ENCODE results near the gene TAS2R41.
"Not testable (repeated sequence)": the region's sequence is repeated elsewhere in the genome, so short reads cannot be mapped to it uniquely, and the experiment has no call there.

The TAS2R41 gene

DNA sequence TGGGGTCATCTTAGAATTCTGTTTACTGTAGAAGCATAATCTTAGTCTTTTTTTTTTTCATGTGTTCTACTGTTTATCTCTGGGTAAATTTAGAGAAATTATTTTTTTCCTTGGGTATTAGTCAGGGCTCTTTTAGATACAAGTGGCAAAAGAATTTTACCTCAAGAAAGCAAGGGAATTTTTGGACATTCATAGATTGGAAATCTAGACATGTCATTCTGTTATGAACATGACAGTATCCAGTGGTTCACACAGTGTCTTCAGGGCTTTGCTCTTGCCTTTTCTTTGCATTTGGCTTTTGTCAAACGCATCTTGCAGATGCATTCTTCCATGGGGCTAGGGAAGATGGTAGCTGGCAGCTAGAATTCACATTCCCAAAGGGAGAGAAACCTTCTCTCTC, 13.7 kb upstream of the TAS2R41 start:
- TF ChIP-seq, protein P1, sequence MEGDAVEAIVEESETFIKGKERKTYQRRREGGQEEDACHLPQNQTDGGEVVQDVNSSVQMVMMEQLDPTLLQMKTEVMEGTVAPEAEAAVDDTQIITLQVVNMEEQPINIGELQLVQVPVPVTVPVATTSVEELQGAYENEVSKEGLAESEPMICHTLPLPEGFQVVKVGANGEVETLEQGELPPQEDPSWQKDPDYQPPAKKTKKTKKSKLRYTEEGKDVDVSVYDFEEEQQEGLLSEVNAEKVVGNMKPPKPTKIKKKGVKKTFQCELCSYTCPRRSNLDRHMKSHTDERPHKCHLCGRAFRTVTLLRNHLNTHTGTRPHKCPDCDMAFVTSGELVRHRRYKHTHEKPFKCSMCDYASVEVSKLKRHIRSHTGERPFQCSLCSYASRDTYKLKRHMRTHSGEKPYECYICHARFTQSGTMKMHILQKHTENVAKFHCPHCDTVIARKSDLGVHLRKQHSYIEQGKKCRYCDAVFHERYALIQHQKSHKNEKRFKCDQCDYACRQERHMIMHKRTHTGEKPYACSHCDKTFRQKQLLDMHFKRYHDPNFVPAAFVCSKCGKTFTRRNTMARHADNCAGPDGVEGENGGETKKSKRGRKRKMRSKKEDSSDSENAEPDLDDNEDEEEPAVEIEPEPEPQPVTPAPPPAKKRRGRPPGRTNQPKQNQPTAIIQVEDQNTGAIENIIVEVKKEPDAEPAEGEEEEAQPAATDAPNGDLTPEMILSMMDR (conservative IDR thresholded peaks at IDR 0.05; ENCODE audit: low read depth, low read length): no peak
- Histone ChIP-seq H3K4me1 (ENCODE audit: low read depth, poor library complexity, severe bottlenecking) (no peaks in the 10 kb centered on the region), H2AFZ (ENCODE audit: low read depth) (no peak overlapping the region), H3K79me2 (ENCODE audit: insufficient read depth, low read depth) (no peaks in the 10 kb centered on the region), H3K27me3 (ENCODE audit: insufficient read depth, low read depth) (no peaks in the 10 kb centered on the region), H3K9ac (no peak overlapping the region), H3K36me3 (ENCODE audit: insufficient read depth) (no peaks in the 10 kb centered on the region), H4K20me1 (ENCODE audit: insufficient read depth) (no peaks in the 10 kb centered on the region), H3K4me3 (IDR thresholded peaks at IDR 0.05; ENCODE audit: insufficient read depth, low read depth, low read length) (no peak overlapping the region), H3K4me2 (no peak overlapping the region), H3K27ac (no peak overlapping the region)

DNA sequence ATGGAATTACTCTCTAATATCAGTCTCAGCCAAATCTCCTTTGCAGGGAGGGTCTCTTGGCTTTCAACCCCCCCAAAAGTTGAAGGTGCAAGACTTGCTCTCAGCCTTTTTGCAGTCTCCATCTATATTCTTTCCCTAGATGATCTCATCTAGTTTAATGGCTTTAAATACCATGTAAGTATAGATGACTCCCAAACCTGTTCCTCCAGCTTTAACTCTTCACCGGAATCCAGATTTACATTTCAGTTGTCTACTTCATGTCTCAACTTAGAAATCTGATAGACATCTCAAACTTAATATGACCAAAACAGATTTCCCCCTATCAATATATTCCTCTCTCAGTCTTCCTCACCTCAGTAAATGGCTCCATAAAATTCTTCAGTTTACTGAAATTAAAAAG, 9.9 kb upstream of the TAS2R41 start:
- H3K27ac ChIP-seq: no peak overlapping the region
- H3K36me3 ChIP-seq (ENCODE audit: insufficient read depth): no peaks in the 10 kb centered on the region
- no peak overlapping the region for H3K9ac ChIP-seq
- no peaks in the 10 kb centered on the region for H3K27me3 ChIP-seq (ENCODE audit: insufficient read depth, low read depth)
- no peaks in the 10 kb centered on the region for H3K79me2 ChIP-seq (ENCODE audit: insufficient read depth, low read depth)
- H4K20me1 ChIP-seq (ENCODE audit: insufficient read depth): no peaks in the 10 kb centered on the region
- H3K4me3 ChIP-seq (IDR thresholded peaks at IDR 0.05; ENCODE audit: insufficient read depth, low read depth, low read length): no peak overlapping the region
- TF ChIP-seq, protein P1 (conservative IDR thresholded peaks at IDR 0.05; ENCODE audit: low read depth, low read length): no peak
- H3K4me1 ChIP-seq (ENCODE audit: low read depth, poor library complexity, severe bottlenecking): no peaks in the 10 kb centered on the region
- no peak overlapping the region for H2AFZ ChIP-seq (ENCODE audit: low read depth)
- no peak overlapping the region for H3K4me2 ChIP-seq

DNA sequence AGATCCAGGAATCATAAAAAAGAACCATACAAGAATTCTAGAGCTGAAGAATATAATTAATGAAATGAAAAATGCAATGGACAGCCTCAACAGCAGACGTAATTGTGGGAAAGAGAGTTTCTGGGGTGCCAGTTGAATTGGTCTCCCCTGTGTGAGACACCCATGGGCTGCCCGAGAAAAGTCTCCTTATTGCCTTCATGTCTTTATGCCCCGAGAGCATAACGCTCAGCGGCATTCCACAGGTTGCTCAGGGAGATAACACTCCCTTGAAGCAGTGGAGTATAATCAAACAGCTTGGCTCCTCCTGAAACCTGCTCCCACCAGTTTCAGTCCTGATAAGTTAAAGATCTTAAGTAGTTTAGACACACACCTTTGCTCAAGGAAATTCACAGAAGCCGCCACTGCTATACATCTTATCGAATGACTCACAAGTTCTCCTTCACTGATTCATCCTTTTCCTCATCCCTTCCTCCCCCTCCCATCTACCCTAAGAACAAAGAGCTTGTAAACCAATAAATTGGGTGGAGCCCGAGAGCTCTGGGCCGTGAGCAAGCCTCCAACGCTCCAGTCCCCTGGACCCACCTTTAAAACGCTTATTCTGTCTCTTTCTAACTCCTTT, 5.5 kb upstream of the TAS2R41 start:
- H3K9ac ChIP-seq, H3K27ac ChIP-seq, H3K4me2 ChIP-seq: not testable (repeated sequence)

DNA sequence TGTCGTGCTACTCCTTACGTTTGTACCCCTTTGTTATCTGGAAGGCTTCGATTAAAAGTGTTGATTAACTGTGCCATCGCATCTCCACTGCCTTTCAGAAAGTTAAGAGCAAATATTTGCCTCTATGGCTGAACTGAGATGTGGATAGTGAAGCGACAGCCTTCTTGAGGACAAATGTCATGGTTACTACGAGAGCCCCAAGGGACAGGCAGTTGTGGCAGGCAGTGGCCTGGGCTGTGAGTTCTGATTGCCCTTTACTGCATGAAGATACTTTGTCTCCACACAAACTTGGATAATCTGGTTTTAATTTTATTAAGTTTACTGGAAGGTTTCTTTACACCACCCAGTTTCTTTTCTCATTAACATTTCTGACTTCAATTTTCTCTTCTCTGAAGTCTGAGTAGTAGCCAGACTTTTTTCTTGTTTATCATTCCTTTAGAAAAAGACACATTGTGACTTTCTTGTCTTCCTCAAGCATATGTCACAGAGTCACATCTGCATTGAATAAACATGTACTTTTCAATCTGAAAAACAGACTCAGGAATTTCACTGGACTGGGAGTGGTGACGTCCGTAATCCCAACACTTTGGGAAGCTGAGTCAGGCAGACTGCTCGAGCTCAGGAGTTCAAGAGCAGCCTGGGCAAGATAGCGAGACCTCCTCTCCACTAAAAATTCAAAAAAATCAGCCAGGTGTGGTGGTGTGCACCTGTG, 1.5 kb downstream of the TAS2R41 start:
- TF ChIP-seq, protein P1 (conservative IDR thresholded peaks at IDR 0.05; ENCODE audit: low read depth, low read length): no peak
- no peak overlapping the region for H2AFZ ChIP-seq (ENCODE audit: low read depth)
- no peak overlapping the region for H3K27ac ChIP-seq
- H3K4me1 ChIP-seq (ENCODE audit: low read depth, poor library complexity, severe bottlenecking): no peaks in the 10 kb centered on the region
- H3K36me3 ChIP-seq (ENCODE audit: insufficient read depth): no peaks in the 10 kb centered on the region
- no peaks in the 10 kb centered on the region for H3K79me2 ChIP-seq (ENCODE audit: insufficient read depth, low read depth)
- H3K4me2 ChIP-seq: no peak overlapping the region
- no peak overlapping the region for H3K4me3 ChIP-seq (IDR thresholded peaks at IDR 0.05; ENCODE audit: insufficient read depth, low read depth, low read length)
- no peaks in the 10 kb centered on the region for H4K20me1 ChIP-seq (ENCODE audit: insufficient read depth)
- no peaks in the 10 kb centered on the region for H3K27me3 ChIP-seq (ENCODE audit: insufficient read depth, low read depth)
- no peak overlapping the region for H3K9ac ChIP-seq

More for the DNA sequence above, 5.5 kb upstream of the TAS2R41 start:
- H3K36me3 ChIP-seq (ENCODE audit: insufficient read depth); H2AFZ ChIP-seq (ENCODE audit: low read depth); H3K79me2 ChIP-seq (ENCODE audit: insufficient read depth, low read depth); H3K4me3 ChIP-seq (IDR thresholded peaks at IDR 0.05; ENCODE audit: insufficient read depth, low read depth, low read length); H4K20me1 ChIP-seq (ENCODE audit: insufficient read depth); H3K27me3 ChIP-seq (ENCODE audit: insufficient read depth, low read depth); H3K4me1 ChIP-seq (ENCODE audit: low read depth, poor library complexity, severe bottlenecking): not testable (repeated sequence)

DNA sequence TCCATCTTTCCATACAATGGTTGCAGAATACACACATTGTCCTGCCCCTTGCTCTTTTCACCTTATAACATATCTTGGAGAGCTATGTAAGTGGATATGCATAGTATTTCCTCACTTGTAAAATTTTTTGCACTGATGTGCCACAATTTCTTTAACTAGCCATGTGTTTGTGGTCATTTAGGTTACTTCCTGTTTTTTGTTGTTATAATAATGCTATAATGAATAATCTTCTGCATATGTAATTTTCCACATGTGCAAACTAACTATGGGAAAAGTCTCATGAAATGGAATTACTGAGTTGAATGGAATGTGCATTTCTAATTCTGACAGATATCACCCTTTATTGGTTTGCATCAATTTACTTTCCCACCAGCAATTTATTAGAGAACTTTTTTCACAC, 2.8 kb downstream of the TAS2R41 start:
- Histone ChIP-seq H3K27ac (no peak overlapping the region), H3K9ac (no peak overlapping the region), H3K4me1 (ENCODE audit: low read depth, poor library complexity, severe bottlenecking) (no peaks in the 10 kb centered on the region), H2AFZ (ENCODE audit: low read depth) (no peak overlapping the region), H3K36me3 (ENCODE audit: insufficient read depth) (no peaks in the 10 kb centered on the region), H3K79me2 (ENCODE audit: insufficient read depth, low read depth) (no peaks in the 10 kb centered on the region), H3K4me3 (IDR thresholded peaks at IDR 0.05; ENCODE audit: insufficient read depth, low read depth, low read length) (no peak overlapping the region), H3K4me2 (no peak overlapping the region), H4K20me1 (ENCODE audit: insufficient read depth) (no peaks in the 10 kb centered on the region), H3K27me3 (ENCODE audit: insufficient read depth, low read depth) (no peaks in the 10 kb centered on the region)
- TF ChIP-seq, protein P1 (conservative IDR thresholded peaks at IDR 0.05; ENCODE audit: low read depth, low read length): no peak
